K562 (cell line): Measurements from ENCODE around the gene PTBP3. TPM values are rescaled to one million over a fixed set of nuclear protein-coding genes. Genes with fewer than 3 reads are reported as not detected.

Experiments used
- ATAC-seq: fragments of 200-7000 bp; cut with Tn5 transposase; 3 replicates; pipeline ENCODE4 v1.9.1; 2020; ENCODE audit warnings: moderate library complexity
- BruUV-seq: library from RNA; stranded (reverse); fragments of 400-500 nt; replicated peaks from 2 replicates; lab custom pipeline; 2021; lab: Mats Ljungman, UMichigan
- CTCF ChIA-PET: fragments of 300-600 bp; formaldehyde crosslinking; extraction: SDS; loops from one replicate; lab custom pipeline; 2021; ENCODE audit warnings: low intra/inter-chr PET ratio; lab: Yijun Ruan, JAX
- POLR2A ChIA-PET: fragments of 300-600, 350-650 bp; sonication (Branson Sonifier 250); formaldehyde crosslinking; extraction: SDS; loops from one replicate; lab custom pipeline; 2021; ENCODE audit warnings: antibody characterized with exemption, inconsistent platforms; lab: Yijun Ruan, JAX
- DNase-seq, 4 experiments: peaks; one replicate each; pipeline versions ENCODE4 v3.0.0 to v3.0.0-alpha.2; 2011 to 2018; ENCODE audit warnings: low spot score in 3 of 4, mixed read lengths in 3 of 4; ENCODE audit errors: extremely low read depth in 1 of 4
- FAIRE-seq: peaks from 2 replicates; lab custom pipeline; 2011; peaks lifted over from hg19 to GRCh38; lab: Jason Lieb, UNC
- H2AFZ ChIP-seq: 2 replicates; pipeline ENCODE4 v1.6.0; 2011; ENCODE audit warnings: low read depth, low read length, control low read depth, inconsistent platforms
- H3K27ac ChIP-seq: fragments of 200-600 bp; 3 replicates; pipeline ENCODE4 v1.8.0; 2011; ENCODE audit warnings: low read depth, mild to moderate bottlenecking, control low read depth, inconsistent platforms, low read length, moderate library complexity, mixed read lengths; ENCODE audit errors: extremely low read depth
- H3K27me3 ChIP-seq, 2 experiments: fragments of 300-600 bp in 1 of 2; 2 replicates in 1 of 2; 3 replicates in 1 of 2; pipeline versions ENCODE4 v1.6.0 to v1.8.0; 2011; ENCODE audit warnings: inconsistent platforms in 2 of 2, low read length in 2 of 2, mild to moderate bottlenecking in 1 of 2, mixed read lengths in 1 of 2, moderate library complexity in 1 of 2; ENCODE audit not compliant: control insufficient read depth in 2 of 2, insufficient read depth in 2 of 2
- H3K36me3 ChIP-seq: fragments of 300-600 bp; 3 replicates; pipeline ENCODE4 v1.8.0; 2011; ENCODE audit warnings: mild to moderate bottlenecking, low read length, inconsistent platforms; ENCODE audit not compliant: control insufficient read depth, insufficient read depth
- H3K4me1 ChIP-seq, 2 experiments: fragments of 200-600 bp in 1 of 2; replicated peaks in 1 of 2; 2 replicates in 1 of 2; 3 replicates in 1 of 2; pipeline versions ENCODE4 v1.5.1 to v1.8.0; 2011; ENCODE audit warnings: inconsistent platforms in 2 of 2, low read length in 2 of 2, mild to moderate bottlenecking in 1 of 2, mixed read lengths in 1 of 2, moderate library complexity in 1 of 2; ENCODE audit not compliant: control insufficient read depth in 2 of 2, insufficient read depth in 2 of 2
- H3K4me2 ChIP-seq: 2 replicates; pipeline ENCODE4 v1.6.1; 2011; ENCODE audit warnings: low read length, control low read depth, inconsistent platforms, mixed read lengths; ENCODE audit not compliant: insufficient read depth
- H3K4me3 ChIP-seq: fragments of 200-600 bp; sonication (generic), shearing (Covaris generic); 2 replicates; pipeline ENCODE4 v1.5.1; 2016; ENCODE audit warnings: control low read depth, inconsistent platforms
- H3K79me2 ChIP-seq: fragments of 200-600 bp; 3 replicates; pipeline ENCODE4 v1.8.0; 2011; ENCODE audit warnings: low read length, inconsistent platforms; ENCODE audit not compliant: control insufficient read depth, insufficient read depth
- H3K9ac ChIP-seq, 2 experiments: 2 replicates each; pipeline versions ENCODE4 v1.6.0 to v1.6.1; 2011; ENCODE audit warnings: low read depth in 2 of 2, low read length in 2 of 2, control low read depth in 1 of 2, inconsistent platforms in 1 of 2, mild to moderate bottlenecking in 1 of 2, mixed read lengths in 1 of 2; ENCODE audit not compliant: insufficient read depth in 1 of 2
- H3K9me1 ChIP-seq: one replicate; pipeline ENCODE4 v1.6.0; 2011; ENCODE audit warnings: inconsistent platforms, mild to moderate bottlenecking, low read length, moderate library complexity; ENCODE audit not compliant: control insufficient read depth, insufficient read depth
- H3K9me3 ChIP-seq: replicated peaks from 2 replicates; pipeline ENCODE4 v1.5.1; 2011; ENCODE audit warnings: low read depth, low read length, inconsistent platforms; ENCODE audit not compliant: control insufficient read depth, insufficient read depth
- H4K20me1 ChIP-seq: replicated peaks from 2 replicates; pipeline ENCODE4 v1.6.1; 2011; ENCODE audit warnings: low read length, inconsistent platforms, mixed read lengths; ENCODE audit not compliant: control insufficient read depth, insufficient read depth
- ARID4B ChIP-seq: sonication (generic); formaldehyde crosslinking; IDR thresholded peaks from 2 replicates; pipeline ENCODE4 v1.8.0; 2022; ENCODE audit warnings: mild to moderate bottlenecking, missing genetic modification reagents
- CBFB ChIP-seq: sonication (generic); formaldehyde crosslinking; IDR thresholded peaks from 2 replicates; pipeline ENCODE4 v1.4.0; 2020; ENCODE audit warnings: mild to moderate bottlenecking, missing genetic modification reagents
- HDAC8 ChIP-seq: fragments of 450-650 bp; IDR thresholded peaks from 2 replicates; pipeline ENCODE4 v1.6.1; 2016; ENCODE audit warnings: mild to moderate bottlenecking, missing genetic modification characterization, moderate library complexity, missing compliant biosample characterization
- MTF1 ChIP-seq: fragments of 250-450 bp; sonication (Bioruptor Pico); IDR thresholded peaks from 2 replicates; pipeline ENCODE4 v1.9.0; 2021; ENCODE audit warnings: moderate library complexity, mild to moderate bottlenecking, inconsistent platforms, borderline replicate concordance
- PREB ChIP-seq: sonication (generic); formaldehyde crosslinking; IDR thresholded peaks from 2 replicates; pipeline ENCODE4 v1.8.1; 2023; ENCODE audit warnings: mild to moderate bottlenecking, missing genetic modification reagents
- SIRT6 ChIP-seq: IDR thresholded peaks from one replicate; pipeline ENCODE4 v1.6.1; 2012; ENCODE audit warnings: low read depth, mild to moderate bottlenecking, control low read depth, inconsistent platforms, low read length, moderate library complexity
- ZNF12 ChIP-seq: sonication (generic); formaldehyde crosslinking; IDR thresholded peaks from 2 replicates; pipeline ENCODE4 v1.4.0; 2020; ENCODE audit warnings: mild to moderate bottlenecking, missing genetic modification reagents
- ZNF232 ChIP-seq: sonication (generic); formaldehyde crosslinking; IDR thresholded peaks from 2 replicates; pipeline ENCODE4 v1.8.0; 2022; ENCODE audit warnings: mild to moderate bottlenecking, missing genetic modification reagents
- ZNF263 ChIP-seq: sonication (generic); formaldehyde crosslinking; IDR thresholded peaks from 2 replicates; pipeline ENCODE4 v1.8.0; 2022; ENCODE audit warnings: mild to moderate bottlenecking, missing genetic modification reagents, borderline replicate concordance
- ZNF740 ChIP-seq, 3 experiments: fragments of 200-800 bp in 1 of 3; sonication (Bioruptor generic) in 1 of 3; sonication (generic) in 1 of 3; formaldehyde crosslinking in 1 of 3; IDR thresholded peaks; 2 replicates each; pipeline versions ENCODE4 v1.6.1 to v1.8.0; 2016 to 2022; ENCODE audit warnings: mild to moderate bottlenecking in 2 of 3, missing compliant biosample characterization in 2 of 3, missing genetic modification characterization in 2 of 3, missing genetic modification reagents in 1 of 3
- WGBS: fragments of 100-300 bp; shearing (Covaris generic); methylation state at CpG from one replicate; pipeline ENCODE4 v1.1.6; 2016; ENCODE audit warnings: low coverage, mixed read lengths; ENCODE audit not compliant: insufficient coverage; ENCODE audit errors: missing lambda C conversion rate; 5-methylcytosine and 5-hydroxymethylcytosine counted together
- in situ Hi-C: fragments of 300-500 bp; cut with MboI; formaldehyde crosslinking; loops from 4 replicates; pipeline ENCODE4 v1.15.0; 2018; ENCODE audit warnings: inconsistent platforms, mixed read lengths
- intact Hi-C: fragments of 100-400 bp; cut with micrococcal nuclease; formaldehyde crosslinking; loops from 2 replicates; pipeline ENCODE4 v1.14.2; 2022
- polyA plus RNA-seq, 8 experiments: library from polyadenylated mRNA; depleted of rRNA in 4 of 8; stranded (reverse) in 5 of 8; unstranded in 3 of 8; fragments of >200 nt; fragmentation: Nextera tagmentation in 2 of 8; fragmentation: Illumina TruSeq in 1 of 8; extraction: Ambion mirVana in 2 of 8; extraction: Trizol in 1 of 8; gene quantifications; 2 replicates each; pipeline versions ENCODE4 v1.2.1 to v1.2.3, GENCODE V29; 2011 to 2014; ENCODE audit warnings: inconsistent platforms in 1 of 8, missing spikeins in 1 of 8
- total RNA-seq, 7 experiments: library from RNA; depleted of rRNA in 6 of 7; stranded (reverse); fragments of >200 nt in 6 of 7; fragmentation: Illumina TruSeq in 2 of 7; extraction: Trizol in 2 of 7; gene quantifications; 2 replicates each; pipeline versions ENCODE4 v1.2.1 to v1.2.3, GENCODE V29; 2011 to 2021; ENCODE audit warnings: low replicate concordance in 1 of 7
- TF ChIP-seq, protein P1 (sequence below): fragments of 450-650 bp; formaldehyde crosslinking; IDR thresholded peaks from 2 replicates; pipeline ENCODE4 v1.4.0; 2020; ENCODE audit warnings: mild to moderate bottlenecking, mixed read lengths

The PTBP3 gene
- total and polyA plus RNA-seq, 9 of the 15 experiments (the other 6 are each of a cell fraction or from before 2014, with no cell fraction given) = 22.4 to 132 (median 68.0) TPM

DNA sequence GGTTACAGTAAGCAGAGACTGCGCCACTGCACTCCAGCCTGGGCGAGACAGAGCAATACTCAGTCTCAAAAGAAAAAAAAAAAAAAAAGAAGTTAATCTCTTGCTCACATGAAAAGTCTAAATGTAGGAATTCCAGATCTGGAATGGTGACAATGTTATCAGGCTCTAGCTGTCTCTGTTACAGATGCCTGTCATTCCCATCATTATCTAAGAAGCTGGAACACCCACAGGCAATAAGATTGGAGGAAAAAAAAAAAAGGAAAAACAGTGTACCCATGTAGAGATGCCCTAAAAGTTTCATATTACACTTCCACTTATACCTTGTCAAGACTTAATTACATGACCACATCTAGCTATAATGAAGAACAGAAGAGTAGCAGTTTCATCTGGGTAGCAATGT is 38.2 kb downstream of the PTBP3 start:
- in situ Hi-C loops = no loop called here
- 100% methylated on average over 2 of the region's 2 CpGs for WGBS
- DNase-seq (no peak), FAIRE-seq (no peak), ATAC-seq (no peak)
- no peaks in the 10 kb centered on the region for H3K9me3 ChIP-seq
- H3K36me3 ChIP-seq = peaks cover 36% of the 10 kb centered on the region
- H4K20me1 ChIP-seq = no peaks in the 10 kb centered on the region
- no peak overlapping the region for H3K27ac ChIP-seq
- intact Hi-C loops = no loop called here
- TF ChIP-seq CBFB (CRISPR knock-in tag) = no peak
- no peak for TF ChIP-seq PREB (CRISPR knock-in tag)
- no peak for TF ChIP-seq SIRT6
- TF ChIP-seq ZNF263 (CRISPR knock-in tag) = no peak
- TF ChIP-seq, protein P1, sequence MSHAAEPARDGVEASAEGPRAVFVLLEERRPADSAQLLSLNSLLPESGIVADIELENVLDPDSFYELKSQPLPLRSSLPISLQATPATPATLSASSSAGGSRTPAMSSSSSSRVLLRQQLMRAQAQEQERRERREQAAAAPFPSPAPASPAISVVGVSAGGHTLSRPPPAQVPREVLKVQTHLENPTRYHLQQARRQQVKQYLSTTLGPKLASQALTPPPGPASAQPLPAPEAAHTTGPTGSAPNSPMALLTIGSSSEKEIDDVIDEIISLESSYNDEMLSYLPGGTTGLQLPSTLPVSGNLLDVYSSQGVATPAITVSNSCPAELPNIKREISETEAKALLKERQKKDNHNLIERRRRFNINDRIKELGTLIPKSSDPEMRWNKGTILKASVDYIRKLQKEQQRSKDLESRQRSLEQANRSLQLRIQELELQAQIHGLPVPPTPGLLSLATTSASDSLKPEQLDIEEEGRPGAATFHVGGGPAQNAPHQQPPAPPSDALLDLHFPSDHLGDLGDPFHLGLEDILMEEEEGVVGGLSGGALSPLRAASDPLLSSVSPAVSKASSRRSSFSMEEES (CRISPR knock-in tag) = no peak
- TF ChIP-seq ZNF740 (CRISPR knock-in tag; IDR thresholded peaks at IDR 0.05) = no peak
- TF ChIP-seq ZNF740 (tag; IDR thresholded peaks at IDR 0.05) = no peak
- no peak for TF ChIP-seq HDAC8 (tag)
- no peak for TF ChIP-seq MTF1 (CRISPR knock-in tag)
- TF ChIP-seq ZNF232 (CRISPR knock-in tag) = no peak
- TF ChIP-seq ARID4B = no peak
- TF ChIP-seq ZNF12 (CRISPR knock-in tag) = no peak
- H3K27me3 ChIP-seq = no peaks in the 10 kb centered on the region
- peaks cover 91% of the 10 kb centered on the region for H3K79me2 ChIP-seq
- CTCF ChIA-PET = no interaction called here
- no peaks in the 10 kb centered on the region for H3K9me1 ChIP-seq
- no peak overlapping the region for H3K4me2 ChIP-seq
- H3K9ac ChIP-seq = no peak overlapping the region
- no TSS peak for BruUV-seq
- no peaks in the 10 kb centered on the region; a peak in 1 of 5 replicates for H3K4me1 ChIP-seq
- POLR2A ChIA-PET = interaction anchor here (1.1 to 1.4 kb wide), 3 partner anchors 12 to 23 kb away, joined by 3 to 4 read pairs (median 3); no protein-coding TSS in a partner anchor
- no peak overlapping the region for H2AFZ ChIP-seq
- no peak overlapping the region for H3K4me3 ChIP-seq
